Measurements from ENCODE around the gene SORBS2. TPM values are rescaled to one million over a fixed set of nuclear protein-coding genes. Genes with fewer than 3 reads are reported as not detected.
A peak's percentile ranks its signal among the peaks of the same experiment; 100 is the strongest.

Gene SORBS2
- total RNA-seq, 1 experiment from 2014 or later = 44.5 TPM

- ATAC-seq = no peak
- CTCF ChIA-PET = interaction anchor here (0.7 to 5.9 kb wide), 5 partner anchors 39 to 400 kb away, joined by 3 to 78 read pairs (median 9); no protein-coding TSS in a partner anchor
Measured at GRCh38 chr4:185637163-185637875, 174.7 kb downstream of the SORBS2 start.

GRCh38 chr4:185634066-185634652 is 177.8 kb downstream of the SORBS2 start:
- ChIA-PET CTCF (no interaction called here), POLR2A (no interaction called here)
- H3K4me3 Mint-ChIP-seq = no peak overlapping the region
- H3K27ac Mint-ChIP-seq = no peak overlapping the region
- TF ChIP-seq CTCF (IDR thresholded peaks at IDR 0.05) = peak; percentile 80
- TF ChIP-seq, protein P1, sequence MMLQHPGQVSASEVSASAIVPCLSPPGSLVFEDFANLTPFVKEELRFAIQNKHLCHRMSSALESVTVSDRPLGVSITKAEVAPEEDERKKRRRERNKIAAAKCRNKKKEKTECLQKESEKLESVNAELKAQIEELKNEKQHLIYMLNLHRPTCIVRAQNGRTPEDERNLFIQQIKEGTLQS (CRISPR knock-in tag; conservative IDR thresholded peaks at IDR 0.05) = no peak
- no peak for DNase-seq (ENCODE audit: low spot score)
- H3K36me3 Mint-ChIP-seq = no peaks in the 10 kb centered on the region
- H3K27me3 Mint-ChIP-seq (ENCODE audit: low read depth) = no peaks in the 10 kb centered on the region
- H3K4me1 Mint-ChIP-seq = peaks cover 9% of the 10 kb centered on the region
- H3K9me3 Mint-ChIP-seq = no peaks in the 10 kb centered on the region
- ATAC-seq = no peak

More at GRCh38 chr4:185637163-185637875, 174.7 kb downstream of the SORBS2 start:
- no peak overlapping the region for H3K27ac Mint-ChIP-seq
- no peaks in the 10 kb centered on the region for H3K36me3 Mint-ChIP-seq
- no peaks in the 10 kb centered on the region for H3K9me3 Mint-ChIP-seq
- no peak overlapping the region for H3K4me3 Mint-ChIP-seq
- DNase-seq (ENCODE audit: low spot score) = no peak
- TF ChIP-seq EMX1 (CRISPR knock-in tag; IDR thresholded peaks at IDR 0.05) = no peak
- POLR2A ChIA-PET = no interaction called here
- no peaks in the 10 kb centered on the region for H3K27me3 Mint-ChIP-seq (ENCODE audit: low read depth)
- peaks cover 26% of the 10 kb centered on the region for H3K4me1 Mint-ChIP-seq

GRCh38 chr4:185626798-185627197 is 185.2 kb downstream of the SORBS2 start:
- POLR2A ChIA-PET = no interaction called here
- TF ChIP-seq TEAD4 (CRISPR knock-in tag; IDR thresholded peaks at IDR 0.05) (no peak), HMGXB4 (CRISPR knock-in tag; IDR thresholded peaks at IDR 0.05) (no peak), ZNF423 (CRISPR knock-in tag; IDR thresholded peaks at IDR 0.05) (no peak), ZMAT4 (CRISPR knock-in tag; IDR thresholded peaks at IDR 0.05) (no peak), ZNF512 (CRISPR knock-in tag; IDR thresholded peaks at IDR 0.05; ENCODE audit: borderline replicate concordance) (no peak), EMX1 (CRISPR knock-in tag; IDR thresholded peaks at IDR 0.05) (no peak), ZNF232 (CRISPR knock-in tag; IDR thresholded peaks at IDR 0.05) (no peak)
- TF ChIP-seq, protein P2, sequence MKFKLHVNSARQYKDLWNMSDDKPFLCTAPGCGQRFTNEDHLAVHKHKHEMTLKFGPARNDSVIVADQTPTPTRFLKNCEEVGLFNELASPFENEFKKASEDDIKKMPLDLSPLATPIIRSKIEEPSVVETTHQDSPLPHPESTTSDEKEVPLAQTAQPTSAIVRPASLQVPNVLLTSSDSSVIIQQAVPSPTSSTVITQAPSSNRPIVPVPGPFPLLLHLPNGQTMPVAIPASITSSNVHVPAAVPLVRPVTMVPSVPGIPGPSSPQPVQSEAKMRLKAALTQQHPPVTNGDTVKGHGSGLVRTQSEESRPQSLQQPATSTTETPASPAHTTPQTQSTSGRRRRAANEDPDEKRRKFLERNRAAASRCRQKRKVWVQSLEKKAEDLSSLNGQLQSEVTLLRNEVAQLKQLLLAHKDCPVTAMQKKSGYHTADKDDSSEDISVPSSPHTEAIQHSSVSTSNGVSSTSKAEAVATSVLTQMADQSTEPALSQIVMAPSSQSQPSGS (CRISPR knock-in tag; IDR thresholded peaks at IDR 0.05; ENCODE audit: borderline replicate concordance, low read depth) = no peak
- TF ChIP-seq, protein P1 (CRISPR knock-in tag; conservative IDR thresholded peaks at IDR 0.05) = no peak
- TF ChIP-seq, protein P3, sequence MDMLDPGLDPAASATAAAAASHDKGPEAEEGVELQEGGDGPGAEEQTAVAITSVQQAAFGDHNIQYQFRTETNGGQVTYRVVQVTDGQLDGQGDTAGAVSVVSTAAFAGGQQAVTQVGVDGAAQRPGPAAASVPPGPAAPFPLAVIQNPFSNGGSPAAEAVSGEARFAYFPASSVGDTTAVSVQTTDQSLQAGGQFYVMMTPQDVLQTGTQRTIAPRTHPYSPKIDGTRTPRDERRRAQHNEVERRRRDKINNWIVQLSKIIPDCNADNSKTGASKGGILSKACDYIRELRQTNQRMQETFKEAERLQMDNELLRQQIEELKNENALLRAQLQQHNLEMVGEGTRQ (CRISPR knock-in tag; IDR thresholded peaks at IDR 0.05) = no peak
- TF ChIP-seq, protein P4, sequence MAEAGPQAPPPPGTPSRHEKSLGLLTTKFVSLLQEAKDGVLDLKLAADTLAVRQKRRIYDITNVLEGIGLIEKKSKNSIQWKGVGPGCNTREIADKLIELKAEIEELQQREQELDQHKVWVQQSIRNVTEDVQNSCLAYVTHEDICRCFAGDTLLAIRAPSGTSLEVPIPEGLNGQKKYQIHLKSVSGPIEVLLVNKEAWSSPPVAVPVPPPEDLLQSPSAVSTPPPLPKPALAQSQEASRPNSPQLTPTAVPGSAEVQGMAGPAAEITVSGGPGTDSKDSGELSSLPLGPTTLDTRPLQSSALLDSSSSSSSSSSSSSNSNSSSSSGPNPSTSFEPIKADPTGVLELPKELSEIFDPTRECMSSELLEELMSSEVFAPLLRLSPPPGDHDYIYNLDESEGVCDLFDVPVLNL (CRISPR knock-in tag; IDR thresholded peaks at IDR 0.05; ENCODE audit: borderline replicate concordance, low read depth) = no peak
- TF ChIP-seq, protein P5, sequence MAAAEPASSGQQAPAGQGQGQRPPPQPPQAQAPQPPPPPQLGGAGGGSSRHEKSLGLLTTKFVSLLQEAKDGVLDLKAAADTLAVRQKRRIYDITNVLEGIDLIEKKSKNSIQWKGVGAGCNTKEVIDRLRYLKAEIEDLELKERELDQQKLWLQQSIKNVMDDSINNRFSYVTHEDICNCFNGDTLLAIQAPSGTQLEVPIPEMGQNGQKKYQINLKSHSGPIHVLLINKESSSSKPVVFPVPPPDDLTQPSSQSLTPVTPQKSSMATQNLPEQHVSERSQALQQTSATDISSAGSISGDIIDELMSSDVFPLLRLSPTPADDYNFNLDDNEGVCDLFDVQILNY (CRISPR knock-in tag; IDR thresholded peaks at IDR 0.05) = no peak

More at GRCh38 chr4:185626798-185627197, 185.2 kb downstream of the SORBS2 start:
- Mint-ChIP-seq H3K9me3 (no peaks in the 10 kb centered on the region), H3K4me1 (no peaks in the 10 kb centered on the region), H3K36me3 (no peaks in the 10 kb centered on the region; the same call in 1 of the 2 replicates), H3K4me3 (no peak overlapping the region), H3K27me3 (ENCODE audit: low read depth) (no peaks in the 10 kb centered on the region), H3K27ac (no peak overlapping the region)
- no peak for ATAC-seq
- no peak for DNase-seq (ENCODE audit: low spot score)
- CTCF ChIA-PET = no interaction called here

Measured in WTC11 (cell line).